Endothelial cell (in vitro differentiated cells): ENCODE data around the gene MAP7D2. TPM values are rescaled to one million over a fixed set of nuclear protein-coding genes. Genes with fewer than 3 reads are reported as not detected.

Experiments used
- DNase-seq: peaks from one replicate; pipeline ENCODE4 v3.0.0; 2021; ENCODE audit warnings: low spot score
- H3K27ac Mint-ChIP-seq: one replicate; pipeline ENCODE4 v1.8.0; 2021; ENCODE audit warnings: mixed read lengths, inconsistent platforms; ENCODE audit not compliant: unreplicated experiment
- H3K27me3 Mint-ChIP-seq: one replicate; pipeline ENCODE4 v1.8.0; 2021; ENCODE audit warnings: mild to moderate bottlenecking, moderate library complexity, mixed read lengths, inconsistent platforms; ENCODE audit not compliant: unreplicated experiment
- H3K36me3 Mint-ChIP-seq: one replicate; pipeline ENCODE4 v1.8.0; 2021; ENCODE audit warnings: mild to moderate bottlenecking, low read depth, mixed read lengths, inconsistent platforms; ENCODE audit not compliant: unreplicated experiment
- H3K4me1 Mint-ChIP-seq: one replicate; pipeline ENCODE4 v1.8.0; 2021; ENCODE audit warnings: mild to moderate bottlenecking, mixed read lengths, inconsistent platforms; ENCODE audit not compliant: unreplicated experiment
- H3K4me3 Mint-ChIP-seq: one replicate; pipeline ENCODE4 v1.8.0; 2021; ENCODE audit warnings: mild to moderate bottlenecking, mixed read lengths, inconsistent platforms; ENCODE audit not compliant: unreplicated experiment
- H3K9me3 Mint-ChIP-seq: one replicate; pipeline ENCODE4 v1.8.0; 2021; ENCODE audit warnings: mixed read lengths, inconsistent platforms; ENCODE audit not compliant: unreplicated experiment
- total RNA-seq: library from RNA; stranded (reverse); fragmentation: NEBNext Ultra II Directional; extraction: Animal tissue kit (Norgen Biotek cat#: 25700); gene quantifications from one replicate; pipeline ENCODE4 v1.2.1, GENCODE V29; 2021; ENCODE audit not compliant: unreplicated experiment
- TF ChIP-seq, protein P1 (sequence below): fragments of 200-600 bp; sonication (generic); IDR thresholded peaks from one replicate; pipeline ENCODE4 v1.5.0; 2021; ENCODE audit warnings: antibody characterized with exemption; ENCODE audit not compliant: unreplicated experiment

The MAP7D2 gene
- total RNA-seq, 1 donor from 2014 or later = 2.7 TPM

DNA sequence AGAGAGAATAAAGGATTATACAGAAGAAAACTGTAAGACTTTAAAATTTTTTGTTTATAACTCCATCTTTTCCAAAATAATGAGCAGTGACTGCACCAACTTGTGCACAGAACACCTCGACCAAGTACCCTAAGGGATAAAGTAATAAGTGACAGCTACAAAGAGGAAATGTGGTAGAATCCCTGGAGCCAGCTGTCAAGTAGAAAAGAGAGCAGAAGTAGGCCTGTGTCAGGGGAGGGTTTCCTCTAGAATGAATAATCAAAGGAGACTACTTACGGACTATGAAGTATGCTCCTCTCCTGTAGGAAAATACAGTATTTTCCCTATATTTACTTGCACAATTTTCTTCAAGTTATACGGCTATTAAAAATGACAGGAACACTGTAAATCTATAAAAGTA is 23.7 kb upstream of the MAP7D2 start:
- peak overlapping the region; percentile 75 for H3K27ac Mint-ChIP-seq
- H3K9me3 Mint-ChIP-seq = no peaks in the 10 kb centered on the region
- DNase-seq = no peak
- TF ChIP-seq, protein P1, sequence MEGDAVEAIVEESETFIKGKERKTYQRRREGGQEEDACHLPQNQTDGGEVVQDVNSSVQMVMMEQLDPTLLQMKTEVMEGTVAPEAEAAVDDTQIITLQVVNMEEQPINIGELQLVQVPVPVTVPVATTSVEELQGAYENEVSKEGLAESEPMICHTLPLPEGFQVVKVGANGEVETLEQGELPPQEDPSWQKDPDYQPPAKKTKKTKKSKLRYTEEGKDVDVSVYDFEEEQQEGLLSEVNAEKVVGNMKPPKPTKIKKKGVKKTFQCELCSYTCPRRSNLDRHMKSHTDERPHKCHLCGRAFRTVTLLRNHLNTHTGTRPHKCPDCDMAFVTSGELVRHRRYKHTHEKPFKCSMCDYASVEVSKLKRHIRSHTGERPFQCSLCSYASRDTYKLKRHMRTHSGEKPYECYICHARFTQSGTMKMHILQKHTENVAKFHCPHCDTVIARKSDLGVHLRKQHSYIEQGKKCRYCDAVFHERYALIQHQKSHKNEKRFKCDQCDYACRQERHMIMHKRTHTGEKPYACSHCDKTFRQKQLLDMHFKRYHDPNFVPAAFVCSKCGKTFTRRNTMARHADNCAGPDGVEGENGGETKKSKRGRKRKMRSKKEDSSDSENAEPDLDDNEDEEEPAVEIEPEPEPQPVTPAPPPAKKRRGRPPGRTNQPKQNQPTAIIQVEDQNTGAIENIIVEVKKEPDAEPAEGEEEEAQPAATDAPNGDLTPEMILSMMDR = no peak
- H3K36me3 Mint-ChIP-seq = no peaks in the 10 kb centered on the region
- peaks cover 4% of the 10 kb centered on the region for H3K4me1 Mint-ChIP-seq
- peak overlapping the region; percentile 90 for H3K4me3 Mint-ChIP-seq
- peaks cover 3% of the 10 kb centered on the region for H3K27me3 Mint-ChIP-seq

DNA sequence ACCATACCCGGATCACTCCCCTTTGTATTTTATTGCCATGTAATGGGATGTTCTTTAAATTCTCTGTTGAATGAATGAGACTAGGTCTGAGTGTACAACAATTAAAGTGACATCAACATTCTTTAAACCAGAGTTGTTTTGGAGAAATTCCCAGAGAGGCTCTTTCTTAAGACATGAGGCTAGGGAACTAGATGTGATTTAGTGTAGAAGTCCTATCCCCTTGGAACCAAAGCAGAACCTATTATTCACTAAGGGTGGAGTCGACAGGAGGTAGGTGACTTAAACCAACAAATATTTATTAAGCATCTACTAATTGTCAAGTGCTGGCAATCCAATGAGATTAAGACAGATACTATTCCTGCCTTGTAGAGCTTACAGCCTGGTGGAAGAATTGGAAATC is 23.3 kb upstream of the MAP7D2 start:
- no peaks in the 10 kb centered on the region for H3K9me3 Mint-ChIP-seq
- DNase-seq = no peak
- peaks cover 4% of the 10 kb centered on the region for H3K4me1 Mint-ChIP-seq
- H3K27ac Mint-ChIP-seq = no peak overlapping the region
- H3K4me3 Mint-ChIP-seq = peak overlapping the region; percentile 90
- TF ChIP-seq, protein P1 = no peak
- no peaks in the 10 kb centered on the region for H3K36me3 Mint-ChIP-seq
- H3K27me3 Mint-ChIP-seq = peaks cover 3% of the 10 kb centered on the region

- Mint-ChIP-seq H3K4me3 (no peak overlapping the region), H3K36me3 (no peaks in the 10 kb centered on the region), H3K9me3 (no peaks in the 10 kb centered on the region), H3K4me1 (peaks cover 4% of the 10 kb centered on the region), H3K27ac (no peak overlapping the region), H3K27me3 (no peaks in the 10 kb centered on the region)
- DNase-seq = no peak
- TF ChIP-seq, protein P1 = no peak
These were observed 19.2 kb upstream of the MAP7D2 start for GRCh38 chrX:20135944-20136343.

GRCh38 chrX:20132666-20133065 is 16.0 kb upstream of the MAP7D2 start:
- no peaks in the 10 kb centered on the region for H3K36me3 Mint-ChIP-seq
- H3K9me3 Mint-ChIP-seq = no peaks in the 10 kb centered on the region
- no peak overlapping the region for H3K4me3 Mint-ChIP-seq
- no peaks in the 10 kb centered on the region for H3K4me1 Mint-ChIP-seq
- TF ChIP-seq, protein P1 = no peak
- H3K27me3 Mint-ChIP-seq = no peaks in the 10 kb centered on the region
- H3K27ac Mint-ChIP-seq = no peak overlapping the region
- DNase-seq = no peak

GRCh38 chrX:20130357-20130756 is 13.7 kb upstream of the MAP7D2 start:
- Mint-ChIP-seq H3K4me3 (no peak overlapping the region), H3K4me1 (no peaks in the 10 kb centered on the region), H3K27me3 (no peaks in the 10 kb centered on the region), H3K27ac (no peak overlapping the region), H3K36me3 (no peaks in the 10 kb centered on the region), H3K9me3 (no peaks in the 10 kb centered on the region)
- DNase-seq = no peak
- TF ChIP-seq, protein P1 = no peak
